RCC 7860 (cell line): ENCODE data around the gene INKA1.
A peak's percentile ranks its signal among the peaks of the same experiment; 100 is the strongest.

Experiments used
- DNase-seq: peaks from one replicate; pipeline ENCODE4 v3.0.0-alpha.2; 2015; ENCODE audit warnings: low spot score
- FAIRE-seq: peaks from 2 replicates; lab custom pipeline; 2012; peaks lifted over from hg19 to GRCh38; lab: Jason Lieb, UNC

INKA1 gene

DNA sequence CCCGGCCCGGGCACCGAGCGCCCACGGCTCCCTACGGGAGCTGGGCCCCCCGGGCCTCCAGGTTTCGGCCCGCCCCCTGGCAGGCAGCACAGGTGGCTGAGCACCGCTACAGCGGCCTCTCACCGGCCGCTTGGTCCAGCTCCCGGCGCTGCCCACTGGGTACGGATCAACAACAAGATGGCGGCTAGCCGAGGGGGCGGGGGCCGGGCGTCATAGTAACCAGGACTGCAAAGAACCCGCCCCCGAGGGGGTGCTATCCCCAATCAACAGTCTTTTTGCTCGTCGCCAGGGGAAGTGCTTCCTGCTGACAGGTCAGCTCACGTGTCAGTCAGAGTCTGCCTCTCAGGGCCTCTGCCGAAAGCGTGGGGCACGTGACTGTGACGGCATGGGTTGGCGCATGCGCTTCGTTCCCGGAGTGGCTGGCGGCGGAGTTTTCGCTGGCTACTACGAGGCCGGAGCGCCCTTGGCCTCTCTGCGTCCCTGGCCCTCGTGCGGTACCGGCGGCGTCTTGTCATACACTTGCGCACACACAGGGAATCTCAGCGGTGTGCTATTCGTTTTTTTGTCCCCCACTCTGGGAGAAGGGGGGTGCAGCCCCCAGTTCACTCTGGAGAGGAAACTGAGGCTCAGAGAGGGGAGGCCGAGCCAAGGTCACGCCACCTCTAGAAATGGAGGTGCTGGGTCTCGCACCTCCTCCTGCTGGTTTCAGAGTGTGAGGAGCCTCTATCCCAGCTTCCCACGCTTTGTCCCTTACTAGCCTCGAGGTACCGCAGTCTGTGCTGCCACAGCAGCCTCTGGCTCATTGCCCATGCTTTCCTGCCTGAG is 16.5 kb upstream of the INKA1 start, which contains the start of gene IP6K1:
Gene IP6K1 (minus strand): TSS at position 186 of the 825 bp plus-strand sequence. CDS start 38,502 bp downstream, outside the sequence.
- FAIRE-seq (peak; percentile 87), DNase-seq (peak; percentile 99)

DNA sequence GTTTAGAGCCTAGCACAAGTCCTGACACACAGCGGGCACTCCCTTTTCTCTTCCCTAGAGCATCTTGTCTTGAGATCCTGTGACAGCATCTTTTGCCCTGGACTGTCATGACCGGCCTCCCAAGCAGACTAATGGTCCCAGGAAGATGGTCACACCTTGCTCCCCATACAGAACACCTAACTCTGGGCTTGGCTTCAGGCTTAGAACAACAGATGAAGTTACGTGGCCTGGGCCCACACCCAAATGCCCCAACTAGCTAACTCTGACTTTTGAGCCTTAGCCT is 15.9 kb upstream of the INKA1 start:
- FAIRE-seq (no peak), DNase-seq (no peak)

DNA sequence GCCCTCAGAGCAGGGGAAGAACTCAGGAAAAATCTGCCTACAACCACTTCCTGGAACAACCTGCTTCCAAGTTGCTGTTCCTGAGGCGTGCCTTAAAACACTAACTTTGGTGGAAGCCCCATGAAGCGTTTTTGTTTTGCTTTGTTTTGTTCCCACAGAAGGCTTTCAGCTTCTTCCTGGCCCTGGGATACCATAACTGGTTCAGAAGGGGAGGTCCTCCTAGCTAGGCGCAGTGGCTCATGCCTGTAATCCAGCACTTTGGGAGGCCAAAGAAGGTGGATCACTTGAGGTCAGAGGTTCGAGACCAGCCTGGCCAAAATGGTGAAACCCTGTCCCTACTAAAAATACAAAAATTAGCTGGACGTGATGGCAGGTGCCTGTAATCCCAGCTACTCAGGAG is 15.5 kb upstream of the INKA1 start:
- FAIRE-seq, result no peak
- no peak for DNase-seq

DNA sequence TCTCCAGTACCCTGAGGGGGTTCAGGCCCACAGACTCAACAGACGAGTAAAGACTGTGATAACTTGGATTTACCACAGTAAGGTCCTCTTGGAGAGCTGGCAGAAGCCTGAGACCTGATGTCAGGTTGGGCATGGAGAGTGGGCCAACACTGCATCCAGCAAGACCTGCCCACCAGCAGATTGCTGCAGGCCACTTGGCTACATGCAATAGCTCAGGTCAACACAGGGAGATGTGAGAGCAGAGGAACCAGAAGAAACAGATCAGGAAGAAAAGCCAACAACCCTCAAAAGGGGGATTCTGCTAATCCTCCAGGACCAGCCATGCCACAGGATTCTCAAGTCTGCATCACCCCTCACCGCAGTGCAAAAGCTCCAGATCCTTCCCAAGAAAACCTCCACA is 15.0 kb upstream of the INKA1 start:
- DNase-seq (no peak), FAIRE-seq (no peak)

DNA sequence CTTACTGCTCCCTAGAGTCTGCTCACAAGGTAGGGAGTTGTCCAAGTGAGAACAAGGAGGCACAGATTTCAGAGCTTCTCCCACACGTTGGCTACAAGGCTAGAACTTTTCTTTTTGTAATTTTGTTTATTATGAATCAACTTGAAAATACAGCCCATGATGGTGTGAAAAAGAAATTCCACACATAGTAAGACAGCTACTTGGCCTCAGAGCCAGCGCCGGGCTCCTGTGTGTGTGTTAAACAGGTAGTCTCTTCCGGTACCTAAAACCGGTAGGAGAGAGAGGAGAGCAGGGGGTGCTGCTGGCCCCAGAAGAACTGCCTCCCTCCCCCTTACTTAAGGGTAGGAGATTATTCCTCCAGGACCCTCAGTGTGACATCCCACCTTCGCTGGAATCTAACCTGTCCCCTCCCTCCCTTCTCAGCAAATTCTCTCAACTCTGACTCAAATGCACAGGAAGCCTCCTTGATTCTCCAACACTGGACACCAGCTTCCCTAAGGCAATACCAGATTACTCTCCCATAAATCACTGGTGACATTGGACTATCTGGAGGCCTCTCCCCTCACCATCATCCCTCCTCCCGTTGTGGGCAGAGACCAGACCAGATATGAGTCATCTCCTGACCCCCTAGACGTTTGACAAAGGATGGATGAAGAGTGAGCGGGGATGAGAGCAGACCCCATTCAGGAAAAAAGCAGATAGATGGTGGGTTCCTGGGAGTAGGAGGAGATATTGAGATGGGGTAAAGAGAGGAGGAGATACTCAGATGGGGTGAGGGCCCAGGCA is 12.2 kb upstream of the INKA1 start:
- DNase-seq, result no peak
- no peak for FAIRE-seq

DNA sequence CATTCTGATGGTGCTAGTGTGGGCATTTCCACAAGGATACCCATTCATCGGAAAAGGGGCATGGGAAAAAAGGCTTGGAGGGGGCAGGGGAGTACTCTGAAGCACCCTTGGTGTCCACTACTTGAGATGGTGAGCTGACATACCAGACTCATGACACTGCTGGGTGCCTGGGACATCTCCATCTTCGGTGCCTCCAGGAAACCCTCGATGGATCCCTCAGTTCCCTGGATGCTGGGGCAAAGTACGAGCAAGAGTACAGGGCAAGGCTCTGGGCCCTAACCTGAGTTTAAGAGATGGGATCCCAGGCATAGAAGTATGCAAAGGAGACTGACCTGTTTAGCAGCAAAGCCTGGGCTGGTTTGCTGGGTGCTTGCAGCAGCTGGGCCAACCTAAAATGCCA is 11.5 kb upstream of the INKA1 start:
- FAIRE-seq (no peak), DNase-seq (no peak)

DNA sequence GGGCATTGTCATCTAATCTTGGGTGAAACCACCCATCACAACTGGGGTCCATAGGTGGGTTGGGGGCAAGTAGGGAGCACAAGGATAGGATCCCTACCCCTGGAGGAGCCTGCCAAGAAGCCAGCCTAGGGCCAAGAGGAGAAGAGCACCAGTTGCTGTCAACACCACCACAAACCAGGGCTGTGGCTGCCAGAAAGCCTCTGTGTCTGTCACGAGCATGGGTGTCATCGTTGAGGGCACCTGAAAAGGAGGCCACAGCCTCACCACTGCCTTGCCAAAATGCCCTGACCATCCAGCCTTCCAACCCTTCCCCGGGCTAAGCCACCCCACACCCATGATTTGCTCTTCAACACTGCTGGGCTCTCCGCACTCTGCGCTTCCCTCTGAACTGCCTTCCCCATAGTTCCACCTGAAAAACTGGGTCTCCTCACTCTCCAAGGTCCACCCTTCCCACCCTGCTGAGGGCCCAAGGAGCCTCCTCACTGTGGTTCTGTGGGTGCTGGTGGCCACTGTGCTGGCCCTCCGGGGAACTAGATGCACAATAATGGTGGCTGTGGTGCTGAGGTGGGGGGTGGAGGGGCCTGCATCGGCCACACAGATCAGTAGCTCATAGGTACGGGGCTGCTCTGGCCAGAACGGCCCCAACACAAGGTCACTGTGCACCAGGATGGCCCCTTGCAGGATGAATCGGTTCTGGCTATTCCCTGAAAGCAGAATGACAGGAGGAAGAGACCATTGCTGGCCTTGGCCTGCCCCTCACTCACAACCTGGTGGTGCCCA is 10.5 kb upstream of the INKA1 start:
- no peak for FAIRE-seq
- no peak for DNase-seq

DNA sequence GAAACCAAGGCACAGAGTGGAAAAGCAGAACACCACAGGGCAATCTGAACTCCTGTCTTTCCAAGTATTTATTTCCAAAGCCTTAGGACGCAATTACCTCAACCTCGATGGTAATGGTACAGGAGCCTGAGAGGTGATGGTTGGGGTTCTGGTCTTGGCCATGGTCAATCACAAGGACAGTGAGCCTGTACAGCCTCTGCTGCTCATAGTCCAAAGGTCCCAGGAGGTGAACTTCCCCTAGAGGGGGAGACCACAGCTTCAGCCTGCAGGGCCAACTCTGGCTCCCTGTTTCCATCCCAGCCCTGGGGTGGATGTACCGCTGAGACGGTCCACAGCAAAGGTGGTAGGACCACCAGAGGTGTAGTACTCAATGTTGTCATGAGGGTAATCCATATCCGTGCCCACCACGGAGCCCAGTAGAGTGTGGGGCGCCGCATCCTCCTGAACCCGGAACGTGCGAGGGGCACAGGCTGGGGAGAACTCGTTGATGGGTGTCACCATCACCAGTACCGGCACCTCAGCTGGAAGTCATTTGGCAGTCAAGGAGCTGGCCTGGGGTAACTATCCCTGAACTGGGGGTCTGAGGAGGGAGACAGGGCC is 9.5 kb upstream of the INKA1 start:
- DNase-seq (no peak), FAIRE-seq (no peak)

DNA sequence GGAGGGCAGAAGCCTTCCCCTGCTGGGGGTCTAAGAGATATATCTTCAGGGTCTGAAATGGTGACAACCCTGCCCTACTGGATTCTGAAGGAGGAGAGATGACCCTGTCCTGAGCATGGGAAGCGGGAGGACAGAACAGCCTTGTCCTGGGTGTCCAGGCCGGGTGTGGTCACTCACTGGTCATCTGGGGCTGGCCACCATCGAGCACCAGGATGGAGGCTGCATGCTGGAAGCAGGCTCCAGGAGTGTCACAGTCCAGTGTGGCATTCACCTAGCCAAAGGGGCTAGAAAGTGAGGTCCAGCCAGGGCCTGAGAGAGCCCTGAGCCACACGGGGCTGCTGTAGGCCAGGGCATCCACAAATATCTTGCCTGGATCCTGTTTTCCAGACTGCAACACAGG is 8.6 kb upstream of the INKA1 start:
- FAIRE-seq (no peak), DNase-seq (no peak)

DNA sequence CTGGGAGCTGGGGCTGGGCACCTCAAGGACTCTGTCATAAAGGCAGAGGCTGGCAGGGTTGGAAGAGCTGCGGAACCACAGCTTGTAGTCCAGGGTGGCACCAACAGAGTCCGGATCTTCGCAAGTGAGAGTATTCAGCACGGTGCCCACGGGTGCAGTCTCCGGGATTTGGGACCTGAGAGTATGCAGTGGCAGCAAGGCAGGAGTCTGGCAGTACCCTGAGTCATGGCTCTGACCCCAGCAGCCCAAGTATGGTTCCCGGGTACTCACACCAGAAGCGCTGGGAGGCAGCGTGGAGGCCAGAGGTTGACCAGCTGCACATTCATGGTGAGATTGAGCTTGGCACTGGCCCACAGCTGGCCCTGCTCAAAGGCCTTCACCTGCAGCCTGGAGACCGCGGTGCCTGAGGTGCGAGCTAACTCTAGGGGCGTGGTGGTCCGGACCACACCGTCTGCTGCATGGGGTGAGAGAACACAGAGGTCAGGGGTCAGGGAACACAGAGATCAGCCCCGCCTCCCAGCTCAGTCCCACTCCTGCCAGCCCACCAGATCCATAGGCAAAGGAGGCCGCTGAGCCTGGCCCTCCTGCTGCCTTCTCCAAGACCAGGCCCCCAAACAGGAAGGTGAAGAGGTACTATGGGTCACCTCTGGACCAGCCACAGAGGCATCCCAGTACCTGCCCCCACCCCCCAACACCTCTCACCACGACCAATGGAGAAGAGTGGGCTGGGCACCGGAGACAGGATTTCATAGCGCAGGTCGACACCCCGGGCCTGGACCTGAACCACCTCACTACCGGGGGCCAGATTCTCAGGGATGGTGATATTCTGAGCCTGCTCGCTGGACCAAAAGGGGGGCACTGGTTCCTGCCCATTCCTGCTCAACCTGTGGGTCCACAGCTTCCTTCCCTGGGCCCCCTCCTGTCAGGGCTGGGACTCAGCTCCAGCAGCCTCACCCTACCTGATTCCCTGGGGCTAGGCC is 7.8 kb upstream of the INKA1 start:
- DNase-seq, result no peak
- FAIRE-seq, result no peak

DNA sequence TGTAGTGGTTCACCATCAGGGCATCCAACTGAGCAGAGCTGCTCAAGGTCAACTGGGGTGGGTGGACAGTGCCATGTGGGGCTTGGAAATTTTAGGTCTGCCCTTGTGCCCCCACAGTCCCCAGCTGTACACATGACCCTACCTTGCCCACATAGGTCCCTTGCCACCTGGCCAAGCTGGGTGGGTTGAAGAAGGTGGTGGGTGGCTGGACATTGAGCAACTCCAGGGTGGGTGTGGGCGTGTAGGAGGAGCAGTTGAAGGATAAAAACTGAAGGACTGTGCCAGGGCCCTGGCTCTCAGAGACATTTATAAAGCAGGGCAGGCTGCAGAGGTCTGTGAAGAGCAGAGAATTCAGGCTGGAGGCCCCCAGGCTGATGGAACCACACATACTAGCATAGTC is 4.0 kb upstream of the INKA1 start:
- DNase-seq, result no peak
- FAIRE-seq, result no peak

DNA sequence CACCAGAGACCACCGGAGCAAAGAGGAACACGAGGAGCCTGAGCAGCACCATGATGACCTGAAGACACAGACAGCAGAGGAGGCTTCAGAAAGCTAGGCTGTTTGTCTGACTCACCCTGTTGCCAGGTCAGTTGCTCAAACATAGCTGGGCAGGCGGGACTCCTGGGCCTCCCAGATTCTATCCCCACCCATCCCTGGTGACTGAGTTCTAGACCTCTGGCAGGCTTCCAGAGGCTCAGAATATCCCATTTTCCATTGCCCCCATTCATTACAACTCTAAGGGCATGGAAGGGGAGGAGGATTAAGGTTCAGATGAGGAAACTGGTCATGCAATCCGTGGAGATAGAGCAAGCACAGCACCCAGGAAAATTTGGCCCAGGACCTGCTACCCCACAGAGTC is 3.3 kb upstream of the INKA1 start, which contains the start of gene CDHR4:
Gene CDHR4 (minus strand): TSS at position 113 of the 400 bp plus-strand sequence. CDS start 61 bp downstream, at position 52.
- DNase-seq (peak; percentile 46), FAIRE-seq (no peak)

DNA sequence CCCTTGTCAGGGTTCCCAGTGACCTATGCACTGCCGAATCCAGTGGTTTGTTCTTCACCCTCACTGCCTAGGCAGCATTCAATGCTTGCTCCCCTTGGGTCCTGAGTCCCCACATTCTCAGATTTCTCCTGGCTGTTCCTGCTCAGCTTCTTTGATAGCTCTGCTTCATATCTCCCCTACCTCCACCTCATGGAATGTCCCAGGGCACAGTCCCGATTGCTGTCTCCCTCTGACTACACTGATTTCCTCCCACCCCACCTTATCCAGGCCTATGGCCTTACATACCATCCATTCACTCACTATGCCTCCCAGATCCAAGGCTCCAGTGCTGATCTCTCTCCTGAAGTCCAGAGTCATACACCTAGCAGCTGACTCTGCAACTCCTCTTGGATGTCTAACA is 1.9 kb upstream of the INKA1 start:
- no peak for DNase-seq
- FAIRE-seq, result no peak

DNA sequence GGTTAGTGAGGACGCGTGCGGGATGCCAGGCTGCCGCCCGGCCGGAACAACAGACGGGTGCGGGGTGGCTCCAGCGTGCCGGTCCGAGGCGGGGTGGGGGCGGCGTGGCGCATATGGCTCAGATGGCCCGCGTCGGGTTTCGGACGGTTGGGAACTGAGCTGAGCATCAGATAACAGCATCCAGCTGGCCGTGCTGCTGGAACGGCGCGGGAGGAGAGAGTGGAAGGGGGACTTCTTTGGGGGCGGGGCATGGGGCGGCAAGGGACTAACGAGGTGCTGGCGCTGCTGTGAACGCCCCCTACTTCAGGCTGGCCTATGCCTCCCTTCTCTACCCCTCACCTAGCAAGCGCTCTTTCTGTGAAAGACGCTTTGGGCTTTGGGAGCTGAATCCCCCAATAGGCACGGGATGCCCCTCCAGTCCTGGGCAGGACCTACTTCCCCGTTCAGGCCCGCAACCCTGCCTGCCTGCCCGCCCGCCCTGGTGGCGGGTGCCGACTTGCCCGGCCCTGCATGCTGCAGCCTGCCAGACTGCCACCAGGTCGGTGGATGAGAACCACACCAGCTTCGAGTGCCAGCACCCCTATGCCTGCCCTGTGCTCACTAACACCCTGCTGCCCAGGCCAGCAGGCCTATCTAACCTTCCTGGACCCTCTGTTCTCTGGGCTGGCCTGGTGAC is 542 bp downstream of the INKA1 start:
- DNase-seq (no peak), FAIRE-seq (no peak)

DNA sequence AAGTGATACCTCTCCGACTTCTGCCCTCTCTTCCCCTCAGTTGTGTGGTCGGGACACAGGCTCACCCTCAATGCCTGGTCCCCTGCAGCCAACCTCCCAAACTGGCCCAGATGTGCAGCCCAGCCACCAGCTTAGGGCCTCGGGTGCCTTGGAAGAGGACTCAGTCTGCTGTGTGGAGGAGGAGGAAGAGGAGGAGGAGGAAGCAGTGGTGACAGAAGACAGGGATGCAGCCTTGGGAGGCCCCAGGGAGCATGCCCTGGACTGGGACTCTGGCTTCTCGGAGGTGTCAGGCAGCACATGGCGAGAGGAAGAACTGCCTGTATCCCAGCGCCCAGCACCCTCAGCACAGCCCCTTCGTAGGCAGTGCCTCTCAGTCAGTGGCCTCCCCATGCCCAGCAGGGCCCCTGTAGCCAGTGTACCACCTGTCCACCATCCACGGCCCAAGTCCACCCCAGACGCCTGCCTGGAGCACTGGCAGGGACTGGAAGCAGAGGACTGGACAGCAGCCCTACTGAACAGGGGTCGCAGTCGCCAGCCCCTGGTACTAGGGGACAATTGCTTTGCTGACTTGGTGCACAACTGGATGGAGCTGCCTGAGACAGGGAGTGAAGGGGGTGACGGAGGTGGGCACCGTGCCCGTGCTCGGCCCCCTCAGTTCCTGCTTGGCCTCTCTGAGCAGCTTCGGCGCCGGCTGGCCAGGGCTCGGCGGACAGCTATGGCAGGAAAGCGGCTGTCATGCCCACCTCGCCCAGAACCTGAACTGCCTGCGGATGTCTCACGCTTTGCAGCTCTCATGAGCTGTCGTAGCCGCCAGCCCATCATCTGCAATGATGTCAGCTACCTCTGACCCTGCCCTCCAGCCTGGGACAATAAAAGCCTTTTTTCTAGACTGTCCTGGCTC is 1.3 kb downstream of the INKA1 start:
- DNase-seq, result no peak
- no peak for FAIRE-seq

DNA sequence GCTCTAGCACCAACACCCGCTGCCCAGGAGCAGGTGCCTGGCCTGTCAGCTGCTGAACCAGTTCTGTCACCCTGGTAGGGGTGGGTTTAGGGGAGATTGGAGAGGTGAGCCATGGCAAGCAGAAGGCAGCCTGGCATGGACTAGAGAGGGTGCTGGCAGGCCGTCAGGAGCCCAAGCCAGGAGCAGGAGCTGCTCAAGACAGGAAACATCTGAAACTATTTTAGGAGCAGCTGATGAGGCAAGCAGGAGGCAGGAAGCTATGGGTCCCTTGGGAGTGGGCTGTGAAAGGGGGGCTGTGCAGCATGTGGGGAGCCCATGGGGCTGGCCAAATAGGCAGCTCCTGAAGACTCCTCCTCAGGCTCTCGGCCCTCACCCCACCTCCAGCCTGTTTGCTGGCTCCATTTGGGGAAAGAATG is 2.3 kb downstream of the INKA1 start:
- FAIRE-seq (no peak), DNase-seq (no peak)

DNA sequence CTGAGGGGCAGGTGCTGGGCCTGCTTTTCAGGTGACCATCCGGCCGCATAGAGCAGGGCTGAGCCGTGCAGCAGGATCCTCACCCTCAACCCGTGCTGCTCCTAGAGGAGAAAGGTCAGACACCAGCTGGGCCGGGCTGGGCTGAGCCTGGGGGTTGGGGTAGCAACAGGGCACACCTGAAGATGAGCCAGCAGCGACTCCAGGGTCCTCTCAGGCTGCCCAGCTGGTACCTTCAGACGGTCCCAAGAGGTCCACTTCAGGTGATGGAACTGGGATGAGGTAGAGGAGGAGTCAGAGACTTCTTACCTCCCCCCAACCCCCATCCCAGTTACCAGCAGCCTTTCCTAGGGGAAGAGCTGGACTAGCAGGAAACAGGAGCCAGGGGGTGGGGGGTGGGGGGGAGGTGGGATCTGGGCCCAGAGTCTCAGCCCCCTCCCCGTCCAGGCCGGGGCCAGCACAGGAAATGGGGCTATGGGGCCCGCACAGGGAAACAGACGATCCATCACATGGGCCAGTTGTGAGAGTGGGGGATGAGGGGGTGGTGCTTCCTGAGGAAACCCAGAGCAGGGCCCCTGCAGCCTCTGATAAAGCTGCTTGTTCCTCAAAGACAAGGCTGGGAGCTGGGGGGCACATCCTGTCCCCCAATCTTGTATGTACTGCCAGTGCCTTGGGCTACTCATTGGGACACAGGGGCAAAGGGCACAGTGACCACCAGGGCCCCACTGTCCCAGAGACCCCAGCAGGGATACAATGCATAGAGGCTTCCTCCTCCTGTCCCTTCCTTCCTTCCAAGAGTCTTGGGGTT is 3.0 kb downstream of the INKA1 start:
- DNase-seq, result no peak
- FAIRE-seq, result no peak

DNA sequence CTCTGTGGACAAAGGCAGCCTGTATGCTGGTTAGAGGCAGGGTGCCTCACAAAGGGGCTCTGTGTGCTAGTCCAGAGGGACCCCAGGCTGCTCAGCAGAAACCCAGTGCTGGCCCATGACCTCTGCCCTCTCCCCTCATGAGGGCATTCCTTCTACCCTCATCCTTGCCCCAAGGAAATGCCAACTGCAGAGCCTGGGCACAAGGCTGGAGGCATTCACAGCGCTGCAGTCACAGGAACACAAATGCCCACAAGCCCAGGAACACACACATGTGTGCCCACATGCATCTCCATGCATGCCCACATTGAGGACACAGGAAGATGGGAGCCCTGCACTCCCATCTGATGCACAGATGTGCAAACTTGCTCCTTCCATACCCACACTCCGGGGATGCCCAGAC is 3.8 kb downstream of the INKA1 start:
- FAIRE-seq, result no peak
- DNase-seq, result no peak
